Measurements from ENCODE around the gene TAS2R14. TPM values are rescaled to one million over a fixed set of nuclear protein-coding genes. Genes with fewer than 3 reads are reported as not detected.

TAS2R14 gene, protein sequence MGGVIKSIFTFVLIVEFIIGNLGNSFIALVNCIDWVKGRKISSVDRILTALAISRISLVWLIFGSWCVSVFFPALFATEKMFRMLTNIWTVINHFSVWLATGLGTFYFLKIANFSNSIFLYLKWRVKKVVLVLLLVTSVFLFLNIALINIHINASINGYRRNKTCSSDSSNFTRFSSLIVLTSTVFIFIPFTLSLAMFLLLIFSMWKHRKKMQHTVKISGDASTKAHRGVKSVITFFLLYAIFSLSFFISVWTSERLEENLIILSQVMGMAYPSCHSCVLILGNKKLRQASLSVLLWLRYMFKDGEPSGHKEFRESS
- 0.68 and 4.1 TPM in 2 replicates for total RNA-seq

DNA sequence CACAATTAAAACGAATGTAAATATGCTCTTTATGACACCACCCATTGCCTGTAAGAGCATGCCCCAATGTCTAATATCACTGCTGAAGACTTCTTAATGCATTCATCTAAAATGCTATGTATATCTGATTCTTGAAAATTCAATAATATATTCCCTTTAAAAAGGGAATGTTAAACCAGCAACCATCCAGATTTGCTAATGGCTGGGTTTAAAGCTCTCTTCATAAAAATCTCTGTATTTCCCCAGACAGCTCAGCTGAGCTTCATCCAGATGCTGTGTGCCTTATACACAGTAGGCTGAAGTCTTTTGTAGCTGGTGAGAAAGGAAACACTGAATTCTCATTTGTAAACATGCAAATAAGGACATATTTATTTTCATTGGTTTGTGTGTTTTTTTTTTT lies at the start of gene TAS2R14:
Gene TAS2R14 (minus strand): TSS at position 101 of the 400 bp plus-strand sequence. CDS start 56 bp downstream, at position 45.

DNA sequence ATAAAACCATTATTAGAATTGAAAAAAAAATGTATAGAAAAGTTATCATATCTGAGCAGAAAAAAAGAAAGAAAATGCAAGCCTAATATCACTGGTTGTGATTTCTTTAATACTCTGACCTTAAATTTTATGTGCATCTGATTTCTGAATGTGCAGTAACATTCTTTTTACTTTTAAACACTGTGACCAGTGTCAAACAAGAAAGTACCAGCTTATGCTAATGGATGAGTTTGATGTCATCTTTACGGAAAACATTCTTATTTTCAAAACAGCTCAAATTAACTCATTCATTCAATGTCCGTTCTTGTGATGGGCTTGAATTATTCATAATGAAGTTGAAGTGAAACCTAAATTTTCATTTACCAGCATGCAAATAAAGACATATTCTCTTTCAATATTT lies 47.7 kb upstream of the TAS2R14 start, which contains the start of gene TAS2R50:
Gene TAS2R50 (minus strand): TSS at position 101 of the 400 bp plus-strand sequence. CDS start 52 bp downstream, at position 49.

DNA sequence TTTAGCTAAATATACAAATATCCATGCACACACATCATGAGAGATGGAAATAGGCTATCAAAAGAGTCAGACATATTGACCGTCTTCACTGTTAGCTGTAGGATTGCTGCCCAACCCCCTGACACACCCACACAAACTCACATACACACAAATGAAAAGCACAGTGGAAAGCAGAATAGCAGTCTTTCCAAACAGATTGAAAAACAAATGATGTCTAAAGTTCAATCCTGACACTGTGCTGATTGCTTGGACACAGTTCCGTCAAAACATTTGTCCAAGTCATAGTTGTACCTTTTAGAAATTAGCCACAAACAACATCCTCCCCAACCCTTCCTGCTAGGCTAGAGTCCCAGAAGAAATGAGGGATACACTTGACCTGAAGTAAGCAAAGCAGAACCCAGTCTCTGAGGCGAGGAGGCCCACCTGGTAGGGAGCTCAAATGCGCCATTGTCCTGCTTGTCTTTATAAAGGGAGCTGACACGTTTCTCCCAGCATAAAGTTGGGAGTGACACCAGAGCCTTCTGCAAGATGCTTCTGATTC lies 10.2 kb downstream of the TAS2R14 start, which contains the start of gene PRH2:
Gene PRH2 (plus strand): TSS at position 491 of the 541 bp plus-strand sequence. CDS start 38 bp downstream, at position 529.

DNA sequence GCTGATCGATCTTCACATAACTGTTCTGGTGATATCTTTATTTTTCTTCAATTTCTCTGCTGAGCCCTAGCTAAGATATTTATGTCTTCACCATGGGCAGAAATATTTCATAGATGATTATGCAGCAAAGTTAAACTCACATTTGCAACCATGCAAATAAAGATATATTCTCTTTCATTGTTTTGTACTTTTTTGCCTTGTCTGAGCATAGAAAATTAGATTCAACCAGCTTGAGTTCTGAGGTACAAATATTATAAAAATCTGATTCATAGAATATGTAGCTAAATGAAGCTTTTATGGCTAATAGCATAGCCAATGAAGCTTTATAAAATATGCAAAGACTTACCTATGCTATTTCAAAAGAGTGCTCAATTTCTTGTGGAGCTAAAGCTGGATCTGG lies 29.6 kb downstream of the TAS2R14 start, which contains the start of gene TAS2R13:
Gene TAS2R13 (minus strand): TSS at position 101 of the 400 bp plus-strand sequence. CDS start 264 bp downstream, outside the sequence.

Other genes with a start within 250 kb of the TAS2R14 start
- 186 and 340 TPM in 2 replicates for gene YBX3, start 215.9 kb downstream of the TAS2R14 start, total RNA-seq
- gene TAS2R7, start 136.6 kb downstream of the TAS2R14 start, total RNA-seq = not detected in 2 replicates
- gene TAS2R8, start 132.0 kb downstream of the TAS2R14 start, total RNA-seq = 0.14 TPM in 1 of 2 replicates, not detected in the other
- 0.14 TPM in 1 of 2 replicates, not detected in the other for gene TAS2R9, start 129.1 kb downstream of the TAS2R14 start, total RNA-seq
- gene TAS2R10, start 112.9 kb downstream of the TAS2R14 start, total RNA-seq = 1.4 TPM in 1 of 2 replicates, not detected in the other
- 1.4 TPM in 1 of 2 replicates, not detected in the other for gene PRR4, start 89.8 kb downstream of the TAS2R14 start, total RNA-seq
- 4.1 and 15.9 TPM in 2 replicates for gene PRH1, start 55.0 kb downstream of the TAS2R14 start, total RNA-seq
- under 0.01 and 3.3 TPM in 2 replicates for gene TAS2R13, start 29.7 kb downstream of the TAS2R14 start, total RNA-seq
- gene PRH2, start 10.0 kb downstream of the TAS2R14 start, total RNA-seq = 0.34 TPM in 1 of 2 replicates, not detected in the other
- gene TAS2R50, start 47.6 kb upstream of the TAS2R14 start, total RNA-seq = 0.34 and 5.9 TPM in 2 replicates
- 0.34 and 6.2 TPM in 2 replicates for gene TAS2R20, start 59.0 kb upstream of the TAS2R14 start, total RNA-seq
- gene TAS2R19, start 83.4 kb upstream of the TAS2R14 start, total RNA-seq = 0.34 and 7.6 TPM in 2 replicates
- 0.68 and 5.6 TPM in 2 replicates for gene TAS2R31, start 92.1 kb upstream of the TAS2R14 start, total RNA-seq
- gene TAS2R46, start 123.0 kb upstream of the TAS2R14 start, total RNA-seq = 0.34 and 5.1 TPM in 2 replicates
- 0.34 TPM in 1 of 2 replicates, not detected in the other for gene TAS2R43, start 153.1 kb upstream of the TAS2R14 start, total RNA-seq
- 0.68 and 8.0 TPM in 2 replicates for gene TAS2R30, start 195.4 kb upstream of the TAS2R14 start, total RNA-seq
- gene SMIM10L1, start 231.9 kb upstream of the TAS2R14 start, total RNA-seq = 3.8 and 5.2 TPM in 2 replicates
- not detected in 2 replicates for gene TAS2R42, start 247.7 kb upstream of the TAS2R14 start, total RNA-seq